ENCODE data around the gene ZNF547. TPM values are rescaled to one million over a fixed set of nuclear protein-coding genes. Genes with fewer than 3 reads are reported as not detected.
"Not testable (repeated sequence)": the region's sequence is repeated elsewhere in the genome, so short reads cannot be mapped to it uniquely, and the experiment has no call there.

Gene ZNF547
- total RNA-seq, 1 donor from 2014 or later: 4.0 TPM

DNA sequence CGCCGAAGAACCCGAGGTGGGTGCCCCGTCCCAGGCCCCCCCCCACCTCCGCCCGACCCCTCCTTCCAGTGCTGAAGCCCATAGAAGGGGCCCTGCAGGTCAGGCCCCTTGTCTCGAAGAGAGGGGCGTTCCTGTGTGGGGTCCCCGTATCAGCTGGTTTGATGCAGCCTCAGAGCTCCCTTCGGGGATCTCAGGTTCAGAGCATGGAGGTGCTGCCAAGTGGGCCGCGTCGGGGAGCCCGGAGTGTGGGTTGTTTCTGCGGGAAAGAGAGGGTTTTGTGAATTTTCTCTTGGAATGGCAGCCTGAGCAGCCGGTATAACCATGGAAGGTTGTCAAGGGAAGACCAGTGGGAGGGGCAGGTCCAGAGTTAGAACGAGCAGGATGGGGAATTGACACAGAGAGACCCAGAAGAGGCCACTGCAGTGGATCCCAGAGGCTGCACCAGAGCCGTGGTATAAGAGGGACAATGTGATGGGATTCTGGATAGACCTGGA, 384 bp downstream of the ZNF547 start:
- intact Hi-C loops (cut with DNase I): loop anchor here (1.0 to 5.0 kb wide), 3 partner anchors 25 to 83 kb away; partner anchors contain the start of genes ZNF460, ZNF543 and ZNF548
- DNase-seq (ENCODE audit: low spot score): no peak

DNA sequence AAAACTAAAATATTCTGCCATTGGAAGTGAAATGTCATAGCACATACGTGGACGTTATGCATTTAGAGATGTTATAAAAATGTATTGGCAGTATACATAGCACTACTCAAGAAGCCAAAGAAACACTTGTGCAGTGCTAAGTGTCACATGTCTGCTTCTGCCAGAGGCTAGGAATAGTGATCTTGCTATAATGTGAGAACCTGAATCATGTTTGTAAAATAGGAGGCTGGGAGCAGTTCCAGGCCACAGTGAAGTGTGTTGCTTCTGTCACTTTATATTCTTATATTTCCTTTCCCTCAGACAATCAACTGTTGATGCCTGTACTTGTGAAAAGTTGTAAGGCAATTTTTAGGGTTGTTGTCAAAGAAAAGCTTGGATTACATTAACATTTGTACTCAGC, 3.4 kb downstream of the ZNF547 start:
- intact Hi-C loops (cut with DNase I): no loop called here
- DNase-seq (ENCODE audit: low spot score): no peak

DNA sequence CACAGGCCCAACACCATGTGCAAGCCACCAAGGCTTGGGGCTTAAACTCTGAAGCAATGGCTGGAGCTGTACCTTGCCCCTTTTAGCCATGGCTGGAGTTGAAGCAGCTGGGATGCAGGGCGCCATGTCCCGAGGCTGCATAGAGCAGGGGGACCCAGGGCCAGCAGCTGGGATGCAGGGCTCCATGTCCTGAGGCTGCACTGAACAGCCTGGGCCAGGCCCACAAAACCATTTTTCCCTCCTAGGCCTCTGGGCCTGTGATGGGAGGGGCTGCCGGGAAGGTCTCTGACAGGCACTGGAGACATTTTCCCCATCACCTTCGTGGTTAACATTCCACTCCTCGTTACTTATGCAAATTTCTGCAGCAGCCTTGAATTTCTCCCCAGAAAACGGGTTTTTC, 10.8 kb downstream of the ZNF547 start:
- intact Hi-C loops (cut with DNase I): no loop called here
- no peak for DNase-seq (ENCODE audit: low spot score)

DNA sequence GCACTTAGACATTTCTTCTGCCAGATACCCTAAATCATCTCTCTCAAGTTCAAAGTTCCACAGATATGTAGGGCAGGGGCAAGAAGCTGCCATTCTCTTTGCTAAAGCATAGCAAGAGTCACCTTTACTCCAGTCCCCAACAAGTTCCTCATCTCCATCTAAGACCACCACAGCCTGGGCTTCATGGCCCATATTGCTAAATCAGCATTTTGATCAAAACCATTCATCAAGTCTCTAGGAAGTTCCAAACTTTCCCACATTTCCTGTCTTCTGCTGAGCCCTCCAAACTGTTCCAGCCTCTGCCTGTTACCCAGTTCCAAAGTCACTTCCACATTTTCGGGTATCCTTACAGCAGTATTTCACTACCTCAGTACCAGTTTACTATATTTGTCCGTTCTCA, 11.3 kb downstream of the ZNF547 start:
- intact Hi-C loops (cut with DNase I); DNase-seq (ENCODE audit: low spot score): not testable (repeated sequence)

DNA sequence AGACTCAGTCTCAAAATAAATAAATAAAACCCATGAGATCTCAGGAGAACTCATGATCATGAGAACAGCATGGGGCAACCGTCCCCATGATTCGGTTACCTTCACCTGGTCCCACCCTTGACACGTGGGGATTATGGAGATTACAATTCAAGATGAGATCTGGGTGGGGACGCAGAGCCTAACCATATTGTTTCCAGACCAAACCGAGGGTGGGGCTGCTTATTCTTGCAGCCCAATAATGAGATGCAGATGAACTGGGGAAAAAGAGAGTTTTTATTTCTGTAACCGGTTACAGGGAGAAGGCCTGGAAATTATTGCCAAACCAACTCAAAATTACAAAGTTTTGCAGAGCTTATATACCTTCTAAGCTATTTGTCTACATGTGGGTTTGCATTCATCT, 12.8 kb downstream of the ZNF547 start:
- intact Hi-C loops (cut with DNase I): no loop called here
- DNase-seq (ENCODE audit: low spot score): no peak

DNA sequence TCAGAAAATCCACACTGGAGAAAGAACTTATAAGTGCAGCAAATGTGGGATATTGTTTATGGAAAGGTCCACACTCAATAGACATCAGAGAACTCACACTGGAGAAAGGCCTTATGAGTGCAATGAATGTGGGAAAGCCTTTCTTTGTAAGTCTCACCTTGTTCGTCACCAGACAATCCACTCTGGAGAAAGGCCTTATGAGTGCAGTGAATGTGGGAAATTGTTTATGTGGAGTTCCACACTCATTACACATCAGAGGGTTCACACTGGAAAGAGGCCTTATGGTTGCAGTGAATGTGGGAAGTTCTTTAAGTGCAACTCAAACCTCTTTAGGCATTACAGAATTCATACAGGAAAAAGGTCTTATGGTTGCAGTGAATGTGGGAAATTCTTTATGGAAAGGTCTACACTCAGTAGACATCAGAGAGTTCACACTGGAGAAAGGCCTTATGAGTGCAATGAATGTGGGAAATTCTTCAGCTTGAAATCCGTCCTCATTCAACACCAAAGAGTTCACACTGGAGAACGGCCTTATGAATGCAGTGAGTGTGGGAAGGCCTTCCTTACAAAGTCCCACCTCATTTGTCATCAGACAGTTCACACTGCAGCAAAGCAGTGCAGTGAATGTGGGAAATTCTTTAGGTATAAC, 14.3 kb downstream of the ZNF547 start:
- DNase-seq (ENCODE audit: low spot score): no peak
- intact Hi-C loops (cut with DNase I): no loop called here

DNA sequence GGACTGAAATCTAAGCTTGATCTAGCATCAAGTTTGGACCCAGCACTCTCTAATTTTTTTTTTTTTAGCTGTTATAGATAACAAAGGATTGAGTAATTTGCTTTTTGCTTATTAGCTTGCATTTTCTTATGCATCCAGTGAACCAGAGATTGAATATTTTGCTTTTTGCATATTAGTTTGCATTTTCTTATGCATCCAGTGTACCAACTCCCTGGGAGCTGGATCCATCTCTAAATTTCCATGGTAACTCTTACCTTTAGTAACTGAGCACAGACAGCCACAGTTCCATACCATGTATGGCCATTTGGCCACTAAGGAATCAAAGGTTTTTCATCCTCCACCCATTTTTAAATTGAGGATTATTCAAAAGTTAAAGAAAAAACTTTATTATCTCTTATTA, 17.6 kb downstream of the ZNF547 start:
- intact Hi-C loops (cut with DNase I): no loop called here
- no peak for DNase-seq (ENCODE audit: low spot score)

DNA sequence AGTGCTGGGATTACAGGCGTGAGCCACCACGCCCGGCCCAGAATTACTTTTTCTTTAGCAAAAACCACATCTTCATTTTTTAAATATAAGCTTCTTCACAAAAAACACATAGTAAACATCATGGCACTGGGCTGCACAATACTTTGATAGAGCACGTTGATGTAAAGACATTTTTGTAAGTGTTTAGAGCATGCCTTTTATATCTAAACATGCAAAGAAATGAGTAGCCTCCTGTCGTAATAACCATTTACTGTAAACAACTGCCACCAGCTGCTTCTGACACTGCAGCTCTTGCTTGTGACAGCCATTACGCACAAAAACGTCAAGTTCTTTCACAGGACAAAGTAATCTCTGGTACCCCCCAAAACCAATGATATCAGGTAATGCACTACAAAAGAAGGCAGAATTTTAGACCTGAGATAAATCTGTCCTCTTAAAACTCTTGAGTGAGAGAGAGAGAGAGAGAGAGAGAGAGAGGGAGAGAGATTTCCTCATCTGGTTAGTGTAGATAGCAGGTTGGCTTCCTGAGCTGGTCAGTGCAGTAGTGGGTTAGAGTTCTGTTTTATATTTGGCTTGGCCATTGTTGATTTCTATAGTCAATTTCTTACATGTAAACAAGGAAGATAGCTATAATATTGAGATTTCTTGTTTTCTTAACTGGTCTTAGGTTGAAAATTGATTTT, 19.6 kb downstream of the ZNF547 start:
- intact Hi-C loops (cut with DNase I): no loop called here
- DNase-seq (ENCODE audit: low spot score): no peak

DNA sequence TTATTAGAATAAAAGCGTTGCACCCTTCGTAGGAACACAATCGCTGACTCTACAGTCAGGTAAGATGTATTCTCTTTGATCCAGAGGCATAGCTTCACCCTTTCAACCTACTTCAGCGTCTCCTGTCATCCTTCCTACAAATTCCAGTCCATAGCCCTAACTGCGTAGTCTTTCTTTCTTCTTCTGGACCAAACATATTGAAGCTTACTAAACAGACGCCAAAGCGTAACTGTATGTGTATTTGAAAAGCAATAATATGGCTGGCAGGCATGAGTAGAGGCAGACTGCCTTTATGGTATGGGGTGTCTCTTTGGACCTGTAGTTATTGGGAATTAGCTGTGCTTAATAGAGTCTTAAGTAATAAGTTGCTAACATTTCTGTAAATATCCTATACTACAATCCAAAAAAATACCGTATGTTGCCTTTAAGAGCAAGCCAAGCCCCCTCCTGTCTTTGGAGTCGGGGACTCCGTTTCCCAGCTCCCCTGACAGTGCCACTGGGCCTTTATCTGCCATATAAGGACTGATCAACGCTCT, 25.9 kb downstream of the ZNF547 start:
- no peak for DNase-seq (ENCODE audit: low spot score)
- intact Hi-C loops (cut with DNase I): loop anchor here (2.0 kb wide), 1 partner anchor 26 kb away; the partner anchor contains the start of genes TRAPPC2B and ZNF547

DNA sequence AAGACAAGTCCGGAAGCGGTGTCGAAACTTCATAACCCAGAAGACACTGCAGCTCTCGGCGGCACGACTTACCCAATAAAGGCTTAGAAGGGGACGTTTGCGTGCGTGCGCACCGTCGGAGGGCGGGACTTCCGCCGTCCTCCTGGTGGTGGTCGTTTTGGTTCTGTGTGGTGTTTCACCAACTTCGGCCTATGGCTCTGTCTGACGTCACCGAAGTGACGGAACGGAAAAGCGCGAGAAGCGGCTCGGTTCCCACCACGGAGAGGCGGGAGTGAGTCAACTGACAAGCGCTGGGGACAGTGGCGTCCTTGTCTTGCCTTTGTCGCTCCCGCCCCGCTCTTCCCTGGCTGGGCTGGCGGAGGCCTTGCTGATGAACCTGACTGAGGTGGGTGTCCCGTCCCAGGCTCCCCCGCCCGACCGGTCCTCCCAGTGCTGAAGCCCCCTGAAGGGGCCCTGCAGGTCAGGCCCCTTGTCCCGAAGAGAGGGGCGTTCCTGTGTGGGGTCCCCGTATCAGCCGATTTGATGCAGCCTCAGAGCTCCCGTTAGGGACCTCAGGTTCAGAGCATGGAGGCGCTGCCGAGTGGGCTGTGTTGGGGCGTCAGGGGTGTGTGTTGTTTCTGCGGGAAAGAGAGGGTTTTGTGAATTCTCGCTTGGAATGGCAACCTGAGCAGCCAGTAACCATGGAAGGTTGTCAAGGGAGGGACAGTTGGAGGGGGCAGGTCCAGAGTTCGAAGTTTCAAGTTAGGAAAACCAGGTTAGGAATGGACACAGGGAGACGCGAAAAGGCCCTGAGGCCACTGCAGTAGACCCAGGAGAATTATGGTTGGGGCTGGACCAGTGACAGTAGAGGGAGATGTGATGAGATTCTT, 26.6 kb downstream of the ZNF547 start, which contains the start of gene ZNF548:
Gene ZNF548 (plus strand): TSS at position 125 of the 869 bp plus-strand sequence. CDS start 246 bp downstream, at position 371.
- intact Hi-C loops (cut with DNase I): loop anchor here (2.0 to 5.0 kb wide), 2 partner anchors 27 to 38 kb away; partner anchors contain the start of genes TRAPPC2B, ZNF304 and ZNF547
- peak; percentile 95 for DNase-seq (ENCODE audit: low spot score)

DNA sequence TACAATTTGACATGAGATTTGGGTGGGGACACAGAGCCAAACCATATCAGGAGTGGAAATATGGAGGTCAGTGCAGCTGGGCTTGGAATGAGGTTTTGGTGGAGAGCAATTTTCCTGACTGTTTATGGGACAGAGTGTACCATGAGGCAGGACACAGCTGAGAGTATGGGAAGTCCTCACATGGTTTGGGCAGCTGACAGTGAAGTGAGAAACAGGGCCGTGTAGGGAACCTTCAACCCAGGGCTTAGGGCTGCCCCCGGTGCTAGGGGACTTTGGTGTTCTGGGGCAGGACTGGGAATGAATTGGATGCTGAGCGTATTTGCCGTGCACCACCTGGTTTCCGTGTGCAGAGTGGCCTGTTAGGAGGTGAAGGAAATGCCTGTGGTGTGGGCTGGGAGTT, 32.4 kb downstream of the ZNF547 start:
- intact Hi-C loops (cut with DNase I): no loop called here
- DNase-seq (ENCODE audit: low spot score): no peak

DNA sequence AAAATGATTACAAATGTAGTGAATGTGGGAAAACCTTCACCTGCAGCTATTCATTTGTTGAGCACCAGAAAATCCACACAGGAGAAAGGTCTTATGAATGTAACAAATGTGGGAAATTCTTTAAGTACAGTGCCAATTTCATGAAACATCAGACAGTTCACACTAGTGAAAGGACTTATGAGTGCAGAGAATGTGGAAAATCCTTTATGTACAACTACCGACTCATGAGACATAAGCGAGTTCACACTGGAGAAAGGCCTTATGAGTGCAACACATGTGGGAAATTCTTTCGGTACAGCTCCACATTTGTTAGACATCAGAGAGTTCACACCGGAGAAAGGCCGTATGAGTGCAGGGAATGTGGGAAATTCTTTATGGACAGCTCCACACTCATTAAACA, 35.5 kb downstream of the ZNF547 start:
- no peak for DNase-seq (ENCODE audit: low spot score)
- intact Hi-C loops (cut with DNase I): no loop called here

DNA sequence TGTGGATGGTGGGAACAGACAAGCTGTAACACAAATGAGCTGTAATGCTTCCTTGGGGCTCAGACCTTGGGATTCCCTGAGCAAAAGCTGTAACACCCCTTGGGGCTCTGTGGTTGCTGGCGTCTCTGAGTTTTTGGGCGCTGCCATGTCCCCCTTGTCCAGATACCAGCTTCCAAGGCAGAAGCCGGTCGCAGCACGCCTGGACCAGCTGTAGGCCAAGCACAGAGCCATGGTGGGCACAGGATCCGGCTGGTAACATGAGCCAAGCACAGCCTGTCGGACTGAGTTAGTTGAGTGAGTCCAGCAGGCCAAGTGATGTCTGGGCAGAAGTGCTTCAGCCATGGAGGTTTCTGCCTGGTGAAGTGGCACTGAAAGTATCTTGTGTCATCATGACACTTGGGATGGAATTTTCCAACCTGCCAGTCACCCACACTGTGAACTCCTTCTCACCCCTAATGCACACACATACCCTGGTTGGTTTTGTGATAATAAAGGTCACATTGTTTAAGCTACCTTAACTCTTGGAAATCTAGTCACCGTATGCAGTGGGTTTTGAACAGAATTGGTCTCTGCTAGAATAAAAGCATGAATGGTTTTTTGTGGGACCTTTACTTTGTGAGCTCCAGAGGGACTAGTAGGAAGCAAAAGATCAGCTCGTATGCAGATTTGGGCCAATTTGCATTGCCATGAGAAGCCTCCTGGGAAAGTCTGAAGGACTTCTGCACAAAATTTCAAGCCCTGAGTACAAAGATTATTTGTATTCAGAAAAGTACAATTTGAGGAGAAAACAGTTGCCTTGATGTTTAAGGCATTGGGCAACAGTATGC, 40.6 kb downstream of the ZNF547 start:
- DNase-seq (ENCODE audit: low spot score): no peak
- intact Hi-C loops (cut with DNase I): no loop called here

DNA sequence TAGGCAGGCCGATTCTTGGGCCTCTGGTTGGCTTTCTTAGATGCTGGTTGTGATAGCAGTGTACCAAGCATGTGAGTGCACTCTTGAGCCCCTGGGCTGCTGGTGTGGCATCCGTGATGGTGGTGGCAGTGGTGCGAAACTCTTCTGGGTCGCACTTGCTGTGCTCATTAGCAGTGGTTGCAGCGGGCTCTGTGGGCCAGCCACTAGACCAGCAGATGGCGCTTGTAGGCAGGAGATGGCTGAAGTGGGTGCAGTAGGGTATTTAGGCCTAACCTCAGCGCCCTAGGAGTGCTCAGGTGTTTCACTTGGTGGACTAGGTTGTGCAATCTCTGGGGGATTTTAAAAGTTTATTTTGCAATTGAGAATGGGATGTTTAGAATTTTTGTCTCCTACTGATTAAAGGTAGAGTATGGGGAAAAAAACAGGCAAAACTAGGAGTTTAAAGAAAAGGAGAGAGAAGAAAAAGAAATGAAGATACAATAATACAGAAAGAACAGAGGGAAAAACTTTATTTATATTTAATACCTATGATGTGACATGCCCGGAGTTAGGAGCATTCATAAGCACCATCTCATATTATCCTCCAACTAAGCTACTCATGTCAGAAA, 43.3 kb downstream of the ZNF547 start:
- DNase-seq (ENCODE audit: low spot score): peak; percentile 78
- intact Hi-C loops (cut with DNase I): no loop called here

DNA sequence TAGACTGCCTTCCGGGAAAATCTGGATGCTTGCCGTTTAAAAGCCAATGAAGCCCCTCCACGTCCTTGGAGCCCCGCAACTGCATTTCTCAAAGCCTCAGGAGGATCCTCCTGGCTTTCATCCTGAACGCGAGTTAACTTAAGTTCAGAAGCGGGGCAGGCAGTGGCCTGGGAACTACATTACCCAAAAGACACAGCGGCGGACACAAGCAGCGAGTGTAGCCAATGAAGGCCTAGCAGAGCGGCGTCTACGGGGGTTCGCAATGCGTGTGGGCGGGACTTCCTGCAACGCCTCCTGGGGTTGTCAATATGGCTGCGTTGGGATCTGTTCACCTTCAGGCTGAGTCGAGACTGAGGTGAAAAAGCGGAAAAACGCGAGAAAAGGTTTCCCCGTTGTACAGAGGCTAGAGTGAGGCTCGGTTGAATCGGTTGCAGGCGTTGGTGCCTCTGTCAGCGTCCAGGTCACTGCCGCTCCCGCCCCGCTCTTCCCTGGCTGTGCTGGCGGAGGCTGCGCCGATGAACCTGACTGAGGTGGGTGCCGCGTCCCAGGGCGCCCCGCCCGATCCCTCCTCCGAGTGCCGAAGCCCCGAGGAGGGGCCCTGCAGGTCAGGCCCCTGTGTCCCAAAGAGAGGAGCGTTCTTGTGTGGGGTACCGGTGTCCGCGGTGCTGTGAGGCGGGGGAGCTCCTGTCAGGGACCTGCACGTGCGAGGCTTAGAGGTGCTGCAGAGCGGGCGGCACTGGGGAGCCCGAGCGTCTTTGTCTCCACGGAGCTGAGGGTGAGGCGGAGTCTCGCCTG, 47.7 kb downstream of the ZNF547 start, which contains the start of gene ZNF17:
Gene ZNF17 (plus strand): TSS at position 285 of the 795 bp plus-strand sequence. CDS start 2,455 bp downstream, outside the sequence.
- intact Hi-C loops (cut with DNase I): no loop called here
- peak; percentile 96 for DNase-seq (ENCODE audit: low spot score)

DNA sequence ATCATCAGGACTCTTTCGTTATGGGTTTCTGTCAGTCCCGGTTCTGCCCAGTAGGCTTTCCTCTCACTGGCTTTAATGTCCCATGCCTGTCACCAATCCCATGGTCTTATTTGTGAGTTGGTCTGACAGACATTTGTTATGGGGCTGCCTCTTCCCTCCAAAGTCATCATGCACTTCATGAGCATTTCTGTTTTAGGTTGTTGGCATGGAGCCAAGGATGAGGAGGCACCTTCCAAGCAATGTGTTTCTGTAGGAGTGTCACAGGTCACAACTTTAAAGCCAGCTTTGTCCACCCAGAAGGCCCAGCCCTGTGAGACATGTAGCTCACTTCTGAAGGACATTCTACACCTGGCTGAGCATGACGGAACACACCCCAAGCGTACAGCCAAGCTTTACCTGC, 56.1 kb downstream of the ZNF547 start:
- no peak for DNase-seq (ENCODE audit: low spot score)
- intact Hi-C loops (cut with DNase I): no loop called here

DNA sequence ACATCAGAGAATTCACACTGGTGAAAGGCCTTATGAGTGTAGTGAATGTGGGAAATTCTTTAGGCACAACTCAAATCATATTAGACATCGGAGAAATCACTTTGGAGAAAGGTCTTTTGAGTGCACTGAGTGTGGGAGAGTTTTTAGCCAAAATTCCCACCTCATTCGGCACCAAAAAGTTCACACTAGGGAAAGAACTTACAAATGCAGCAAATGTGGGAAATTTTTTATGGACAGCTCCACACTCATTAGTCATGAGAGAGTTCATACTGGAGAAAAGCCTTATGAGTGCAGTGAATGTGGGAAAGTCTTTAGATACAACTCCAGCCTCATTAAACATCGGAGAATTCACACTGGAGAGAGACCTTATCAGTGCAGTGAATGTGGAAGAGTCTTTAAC, 57.7 kb downstream of the ZNF547 start:
- DNase-seq (ENCODE audit: low spot score): no peak
- intact Hi-C loops (cut with DNase I): no loop called here

Data from cardiac septum (tissue), 1 donor.